C4-2B (cell line): ENCODE results near the gene SYNDIG1.

Experiments used
- ZFX ChIP-seq: fragments of 450-650 bp; IDR thresholded peaks from 2 replicates; pipeline ENCODE4 v1.6.1; 2017
- TF ChIP-seq, protein P1 (sequence below): fragments of 450-650 bp; conservative IDR thresholded peaks from 2 replicates; pipeline ENCODE4 v1.5.1; 2017; ENCODE audit warnings: mild to moderate bottlenecking

GRCh38 chr20:24580006-24580405 is 110.6 kb downstream of the SYNDIG1 start:
- TF ChIP-seq, protein P1, sequence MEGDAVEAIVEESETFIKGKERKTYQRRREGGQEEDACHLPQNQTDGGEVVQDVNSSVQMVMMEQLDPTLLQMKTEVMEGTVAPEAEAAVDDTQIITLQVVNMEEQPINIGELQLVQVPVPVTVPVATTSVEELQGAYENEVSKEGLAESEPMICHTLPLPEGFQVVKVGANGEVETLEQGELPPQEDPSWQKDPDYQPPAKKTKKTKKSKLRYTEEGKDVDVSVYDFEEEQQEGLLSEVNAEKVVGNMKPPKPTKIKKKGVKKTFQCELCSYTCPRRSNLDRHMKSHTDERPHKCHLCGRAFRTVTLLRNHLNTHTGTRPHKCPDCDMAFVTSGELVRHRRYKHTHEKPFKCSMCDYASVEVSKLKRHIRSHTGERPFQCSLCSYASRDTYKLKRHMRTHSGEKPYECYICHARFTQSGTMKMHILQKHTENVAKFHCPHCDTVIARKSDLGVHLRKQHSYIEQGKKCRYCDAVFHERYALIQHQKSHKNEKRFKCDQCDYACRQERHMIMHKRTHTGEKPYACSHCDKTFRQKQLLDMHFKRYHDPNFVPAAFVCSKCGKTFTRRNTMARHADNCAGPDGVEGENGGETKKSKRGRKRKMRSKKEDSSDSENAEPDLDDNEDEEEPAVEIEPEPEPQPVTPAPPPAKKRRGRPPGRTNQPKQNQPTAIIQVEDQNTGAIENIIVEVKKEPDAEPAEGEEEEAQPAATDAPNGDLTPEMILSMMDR, result no peak
- no peak for TF ChIP-seq ZFX
